ENCODE measurements around the gene ZSWIM1. TPM values are rescaled to one million over a fixed set of nuclear protein-coding genes. Genes with fewer than 3 reads are reported as not detected.

ZSWIM1 gene
- 7.6 TPM for polyA plus RNA-seq (2012; ENCODE audit: insufficient read depth, insufficient read length)

DNA sequence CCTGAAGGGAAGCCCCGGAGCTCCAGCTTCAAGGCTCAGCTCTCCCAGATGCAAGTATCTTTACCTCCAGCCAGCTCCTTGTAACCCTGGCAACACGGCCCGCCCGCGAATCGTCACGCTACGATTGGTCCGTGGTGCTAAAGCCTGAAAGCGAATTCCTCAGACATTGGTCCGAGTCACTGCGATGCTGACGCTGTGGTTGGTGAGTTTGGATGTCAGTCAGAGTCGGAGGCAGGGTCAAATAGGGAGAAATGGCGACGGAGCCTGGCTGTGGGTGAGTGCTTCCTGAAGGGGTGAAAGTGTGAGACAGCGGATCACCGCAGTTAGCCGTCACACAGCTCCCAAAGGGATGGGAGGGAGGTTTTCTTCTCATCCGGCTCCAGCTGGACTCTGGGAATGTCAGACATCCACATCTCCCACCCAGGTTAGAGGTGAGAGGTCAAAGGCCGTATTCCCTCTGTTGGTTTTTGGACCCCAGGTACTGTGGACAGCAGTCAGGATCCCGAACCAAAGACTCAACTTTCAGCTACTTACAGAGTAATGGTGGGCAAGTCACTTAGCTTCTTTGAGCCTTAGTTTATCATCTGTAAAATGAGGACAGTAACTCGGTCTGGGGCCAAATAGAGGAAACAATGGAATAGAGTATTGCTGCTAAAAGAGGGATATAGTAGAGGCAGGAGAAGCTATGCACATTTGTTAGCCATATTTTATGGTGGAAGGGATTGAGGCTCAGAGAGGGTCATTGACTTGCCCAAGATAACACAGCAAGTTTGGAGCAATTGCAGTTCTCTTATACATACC, at the start of gene ZSWIM1:
Gene ZSWIM1, plus strand, starts transcription at position 240 of the 801 bp plus-strand sequence. CDS start 1,366 bp downstream, outside the sequence.
- peak within 1 kb of the TSS; percentile 69 for H3K4me3 ChIP-seq (ENCODE audit: low read length)
- peak; percentile 99 for DNase-seq (ENCODE audit: low read depth, low spot score)

DNA sequence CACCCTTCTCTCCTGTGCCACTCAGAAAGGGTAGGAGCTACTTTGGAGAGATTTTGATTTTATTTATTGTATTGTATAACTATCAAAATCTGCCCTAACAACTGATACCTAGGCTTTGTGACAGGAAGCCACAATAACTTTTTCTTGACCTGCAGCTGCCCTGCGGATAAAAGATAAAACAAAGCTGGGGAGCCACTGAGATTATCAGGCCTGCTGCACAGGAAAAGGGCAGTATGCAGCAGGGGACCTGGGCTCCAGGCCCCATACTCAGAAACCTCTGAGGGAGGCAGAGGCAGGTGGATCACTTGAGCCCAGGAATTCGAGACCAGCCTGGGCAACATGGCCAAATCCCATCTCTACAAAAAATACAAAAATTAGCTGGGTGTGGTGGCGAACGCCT, 48.4 kb upstream of the ZSWIM1 start:
- DNase-seq (ENCODE audit: low read depth, low spot score): no peak
- H3K4me3 ChIP-seq (ENCODE audit: low read length): no peak overlapping the region

DNA sequence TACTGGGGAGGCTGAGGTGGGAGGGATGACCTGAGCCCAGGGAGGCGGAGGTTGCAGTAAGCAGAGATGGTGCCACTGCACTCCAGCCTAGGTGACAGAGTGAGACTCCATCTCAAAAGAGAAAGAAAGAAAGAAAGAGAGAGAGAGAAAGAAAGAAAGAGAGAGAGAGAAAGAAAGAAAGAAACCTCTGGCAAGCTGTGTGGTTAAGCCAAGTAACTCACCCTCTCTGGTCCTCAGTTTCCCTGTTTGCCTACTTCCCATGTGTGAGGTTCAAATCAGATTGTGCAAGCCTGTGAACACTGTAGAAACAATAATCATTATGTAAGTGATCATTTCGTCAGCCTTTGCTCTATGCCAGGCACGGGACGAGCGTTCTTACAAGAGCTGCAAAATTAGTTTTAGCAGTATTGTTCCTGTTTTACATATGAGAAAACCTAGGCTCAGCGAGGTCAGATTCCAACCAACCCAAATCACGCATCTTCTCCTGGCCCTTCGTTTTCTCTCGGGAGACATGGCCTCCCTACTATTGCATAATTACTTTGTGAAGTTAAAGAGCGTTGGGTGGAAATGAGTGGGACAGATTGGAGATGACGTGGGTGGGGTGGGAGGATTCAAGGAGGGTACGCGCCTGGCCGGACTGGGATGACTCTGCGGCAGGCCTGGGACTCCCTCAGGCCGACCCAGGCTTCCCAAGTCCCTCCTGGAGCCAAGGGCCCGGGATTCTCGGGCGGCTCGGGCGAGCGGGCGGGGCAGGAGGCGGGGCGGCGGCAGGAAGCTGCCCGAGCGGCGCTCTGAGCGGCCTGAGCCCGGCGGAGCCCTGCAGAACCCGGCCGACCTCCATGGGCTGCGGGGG, 47.8 kb upstream of the ZSWIM1 start, which contains the start of gene SNX21:
Gene SNX21, plus strand, starts transcription at position 770 of the 853 bp plus-strand sequence. CDS start 121 bp downstream, outside the sequence.
- no peak for DNase-seq (ENCODE audit: low read depth, low spot score)

DNA sequence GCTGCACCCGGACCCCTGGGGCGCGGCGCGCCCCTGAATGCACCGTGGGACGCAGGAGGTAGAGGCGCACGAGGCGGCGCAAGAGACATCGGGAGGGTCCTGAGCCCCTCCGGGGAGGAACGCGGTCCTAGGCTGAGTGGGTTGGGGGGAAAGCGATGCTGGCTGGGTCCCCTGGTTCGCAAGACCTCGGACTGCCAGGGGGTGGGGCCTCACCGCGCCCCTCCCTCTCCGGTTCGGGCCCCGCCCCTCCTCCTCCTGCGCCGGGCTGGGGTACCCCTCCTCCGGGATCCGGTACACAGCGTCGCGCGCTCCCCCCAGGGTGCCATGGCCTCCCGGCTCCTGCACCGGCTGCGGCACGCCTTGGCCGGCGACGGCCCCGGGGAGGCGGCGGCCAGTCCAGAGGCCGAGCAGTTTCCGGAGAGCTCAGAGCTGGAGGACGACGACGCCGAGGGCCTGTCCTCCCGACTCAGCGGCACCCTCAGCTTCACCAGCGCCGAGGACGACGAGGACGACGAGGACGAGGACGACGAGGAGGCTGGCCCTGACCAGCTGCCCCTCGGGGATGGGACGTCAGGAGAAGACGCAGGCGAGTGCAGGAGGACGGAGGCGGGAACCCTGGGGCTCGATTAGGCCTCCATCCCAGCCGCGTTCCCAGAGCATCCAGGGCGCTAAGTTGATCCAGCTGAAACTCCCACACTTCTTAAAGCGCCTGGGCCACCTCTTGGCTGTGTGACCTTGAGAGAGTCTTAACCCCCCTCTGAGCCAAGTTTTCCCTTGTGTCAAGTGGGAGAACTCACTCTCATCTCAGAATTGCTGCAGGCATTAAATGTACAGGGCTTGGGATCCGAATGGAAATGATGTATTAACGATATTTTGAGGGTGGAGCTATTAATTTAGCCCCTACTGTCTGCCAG, 46.9 kb upstream of the ZSWIM1 start:
- peak overlapping the region; percentile 48 for H3K4me3 ChIP-seq (ENCODE audit: low read length)
- no peak for DNase-seq (ENCODE audit: low read depth, low spot score)

More for the DNA sequence above, 47.8 kb upstream of the ZSWIM1 start, which contains the start of gene SNX21:
- H3K4me3 ChIP-seq (ENCODE audit: low read length): peak within 1 kb of the TSS; percentile 48

DNA sequence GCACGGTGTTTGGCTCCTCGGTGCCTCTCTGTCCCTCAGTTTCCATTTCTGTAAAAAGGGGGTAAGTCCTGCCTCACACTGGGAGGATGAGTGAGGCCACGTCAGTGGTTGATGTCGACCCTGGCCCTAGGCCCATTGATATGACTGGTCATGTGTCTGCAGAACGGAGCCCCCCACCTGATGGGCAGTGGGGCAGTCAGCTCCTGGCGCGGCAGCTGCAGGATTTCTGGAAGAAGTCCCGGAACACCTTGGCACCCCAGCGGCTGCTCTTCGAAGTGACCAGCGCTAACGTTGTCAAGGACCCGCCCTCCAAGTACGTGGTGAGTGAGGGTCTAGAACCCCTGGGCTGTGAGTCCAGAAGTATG, 46.2 kb upstream of the ZSWIM1 start:
- H3K4me3 ChIP-seq (ENCODE audit: low read length): no peak overlapping the region
- DNase-seq (ENCODE audit: low read depth, low spot score): no peak

DNA sequence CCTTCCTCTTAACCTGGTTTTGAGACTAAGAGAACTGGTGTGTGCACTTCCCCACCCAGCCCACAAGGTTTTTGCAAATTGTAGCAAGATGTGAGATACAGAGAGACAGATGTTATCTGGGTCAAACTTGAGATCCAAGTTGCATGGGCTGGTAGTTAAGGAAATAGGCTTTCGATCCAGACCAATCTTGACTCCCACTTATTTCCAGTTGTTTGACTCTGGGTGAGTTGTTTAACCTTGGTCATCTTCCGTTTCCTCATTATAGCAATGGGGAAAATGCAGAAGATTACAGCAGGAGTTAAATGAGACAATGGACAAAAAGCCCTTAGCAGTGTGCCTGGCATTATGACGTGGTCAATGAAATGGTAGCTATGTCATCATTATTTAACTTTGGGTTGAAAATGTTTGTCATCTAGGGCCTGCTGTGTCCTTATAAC, 45.7 kb upstream of the ZSWIM1 start:
- H3K4me3 ChIP-seq (ENCODE audit: low read length): no peak overlapping the region

DNA sequence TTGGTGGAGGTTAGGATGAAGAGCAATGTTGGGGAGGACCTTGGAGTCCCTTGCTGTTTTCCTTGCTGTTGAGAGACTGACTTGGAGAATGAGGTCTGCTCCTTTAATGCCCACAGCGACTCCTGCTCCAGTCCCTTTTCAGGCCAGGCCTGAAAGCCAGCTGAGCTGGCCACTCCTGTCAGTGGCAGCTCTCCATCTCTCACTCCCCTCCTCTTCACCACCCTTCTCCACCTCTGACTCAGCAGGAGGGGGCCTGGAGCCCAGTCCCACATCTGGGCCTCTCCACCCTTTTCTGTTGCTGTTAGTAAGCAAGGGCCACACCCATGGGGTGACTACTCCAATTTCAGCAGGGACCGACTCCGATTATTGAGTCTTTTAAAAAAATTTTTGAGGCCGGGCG, 45.2 kb upstream of the ZSWIM1 start:
- H3K4me3 ChIP-seq (ENCODE audit: low read length): no peak overlapping the region
- DNase-seq (ENCODE audit: low read depth, low spot score): no peak

More for the DNA sequence above, 45.7 kb upstream of the ZSWIM1 start:
- no peak for DNase-seq (ENCODE audit: low read depth, low spot score)

DNA sequence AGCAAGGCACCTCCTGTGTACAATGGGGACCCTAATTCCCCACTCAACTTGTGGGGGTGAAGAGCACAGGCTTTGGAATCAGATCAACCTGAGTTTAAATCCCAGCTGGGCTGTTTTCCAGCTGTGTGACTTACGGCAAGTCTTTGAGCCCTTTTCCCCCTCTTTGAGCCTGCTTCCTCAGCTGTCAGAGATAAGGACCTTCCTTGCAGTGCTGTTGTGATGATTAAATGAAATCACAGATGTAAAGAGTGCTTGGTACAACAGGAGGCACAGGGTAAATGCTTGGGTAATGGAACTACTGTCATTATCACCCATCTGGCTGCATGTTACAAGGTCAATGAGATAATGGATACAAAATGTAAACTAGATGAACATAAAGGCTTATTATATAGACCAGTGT, 44.2 kb upstream of the ZSWIM1 start:
- DNase-seq (ENCODE audit: low read depth, low spot score): no peak
- H3K4me3 ChIP-seq (ENCODE audit: low read length): no peak overlapping the region

DNA sequence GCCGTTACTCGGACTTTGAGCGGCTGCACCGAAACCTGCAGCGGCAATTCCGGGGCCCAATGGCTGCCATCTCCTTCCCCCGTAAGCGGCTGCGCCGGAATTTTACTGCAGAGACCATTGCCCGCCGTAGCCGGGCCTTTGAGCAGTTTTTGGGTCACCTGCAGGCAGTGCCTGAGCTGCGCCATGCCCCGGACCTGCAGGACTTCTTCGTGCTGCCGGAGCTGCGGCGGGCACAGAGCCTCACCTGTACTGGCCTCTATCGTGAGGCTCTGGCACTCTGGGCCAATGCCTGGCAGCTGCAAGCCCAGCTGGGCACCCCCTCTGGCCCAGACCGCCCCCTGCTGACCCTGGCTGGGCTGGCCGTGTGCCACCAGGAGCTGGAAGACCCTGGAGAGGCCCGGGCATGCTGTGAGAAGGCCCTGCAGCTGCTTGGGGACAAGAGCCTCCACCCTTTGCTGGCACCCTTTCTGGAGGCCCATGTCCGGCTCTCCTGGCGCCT, 40.3 kb upstream of the ZSWIM1 start:
- H3K4me3 ChIP-seq (ENCODE audit: low read length): no peak overlapping the region
- DNase-seq (ENCODE audit: low read depth, low spot score): no peak

DNA sequence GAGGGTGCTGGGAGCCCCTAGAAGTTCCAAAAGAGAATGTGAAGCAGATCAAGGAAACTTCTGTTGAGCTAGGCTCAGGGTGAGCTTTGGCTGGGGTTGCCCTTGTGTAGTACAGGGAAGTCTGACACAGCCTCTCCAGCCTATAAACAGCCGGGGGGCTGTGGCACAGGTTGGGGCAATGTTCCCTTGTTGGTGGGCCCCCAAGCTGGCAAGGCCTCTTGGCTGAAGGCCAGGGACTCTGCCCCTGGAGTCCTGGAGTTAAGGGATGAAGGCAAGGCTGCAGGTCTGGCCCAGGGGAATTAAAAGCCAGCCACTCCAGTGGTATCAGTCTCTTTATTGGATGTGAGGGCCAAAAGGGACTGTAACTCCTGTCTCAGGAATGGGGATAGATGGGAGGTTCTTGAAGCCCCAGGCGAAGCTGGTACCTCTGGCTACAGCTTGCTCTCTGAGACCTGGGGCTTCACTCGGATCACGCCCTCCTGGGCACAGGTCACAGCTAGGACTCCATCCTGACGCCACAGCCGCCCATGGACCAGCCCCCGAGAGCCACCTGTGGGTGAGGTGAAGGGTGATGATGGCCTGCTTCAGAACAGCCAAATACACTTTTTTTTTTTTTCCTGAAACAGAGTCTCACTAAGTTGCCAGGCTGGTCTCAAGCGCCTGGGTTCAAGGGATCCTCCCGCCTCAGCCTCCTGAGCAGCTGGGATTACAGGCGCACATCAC, 39.5 kb upstream of the ZSWIM1 start:
- H3K4me3 ChIP-seq (ENCODE audit: low read length): no peak overlapping the region

DNA sequence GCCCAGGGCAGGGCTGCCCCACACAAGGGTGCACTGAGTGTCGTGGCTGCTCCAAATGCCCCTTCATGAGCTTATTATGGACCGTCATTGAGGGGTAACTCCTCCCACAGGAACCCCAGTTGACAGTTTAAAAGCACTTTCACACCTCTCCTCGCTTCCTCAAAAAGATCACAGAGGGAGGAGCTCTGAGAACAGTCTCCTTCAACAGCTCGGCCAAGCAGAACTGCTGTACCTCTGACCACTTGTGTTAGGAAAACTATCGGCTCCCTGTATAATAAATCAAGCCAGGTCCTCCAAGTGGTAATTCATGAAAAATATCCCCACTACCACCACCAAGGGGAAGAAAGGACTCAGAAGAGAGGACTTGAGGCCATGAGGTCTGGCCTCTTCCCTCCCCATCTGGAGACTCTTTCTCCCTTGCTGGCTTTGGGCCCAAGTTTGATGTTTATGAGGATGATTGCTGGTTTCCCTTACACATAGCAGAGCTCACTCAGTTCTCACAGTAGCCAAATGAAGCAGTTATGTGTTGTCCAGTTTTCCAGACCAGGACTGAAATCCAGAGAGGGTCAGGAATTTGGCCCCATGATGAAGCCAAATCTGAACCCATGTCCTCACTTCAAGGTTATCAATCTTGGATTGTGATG, 38.7 kb upstream of the ZSWIM1 start:
- DNase-seq (ENCODE audit: low read depth, low spot score): no peak
- H3K4me3 ChIP-seq (ENCODE audit: low read length): no peak overlapping the region

More for the DNA sequence above, 39.5 kb upstream of the ZSWIM1 start:
- DNase-seq (ENCODE audit: low read depth, low spot score): no peak

DNA sequence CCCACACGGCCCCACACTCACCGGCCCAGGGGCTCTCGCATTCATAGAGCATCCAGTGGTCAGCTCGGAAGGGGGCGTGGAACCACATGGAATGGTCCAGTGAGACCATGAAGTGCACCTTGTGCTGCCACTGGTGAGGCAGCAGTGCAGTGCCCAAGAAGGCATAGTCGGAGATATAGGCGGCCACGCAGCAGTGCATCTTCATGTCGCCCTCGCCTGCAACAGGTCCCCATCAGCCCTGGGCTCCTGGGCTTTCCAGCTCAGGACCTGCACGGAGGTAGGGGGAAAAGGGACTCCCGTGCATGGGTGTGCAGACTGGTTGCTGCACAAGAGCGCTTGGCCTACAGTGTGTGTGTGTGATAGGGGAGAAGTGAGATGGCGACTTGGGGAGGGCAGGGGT, 37.5 kb upstream of the ZSWIM1 start:
- no peak overlapping the region for H3K4me3 ChIP-seq (ENCODE audit: low read length)
- DNase-seq (ENCODE audit: low read depth, low spot score): no peak

DNA sequence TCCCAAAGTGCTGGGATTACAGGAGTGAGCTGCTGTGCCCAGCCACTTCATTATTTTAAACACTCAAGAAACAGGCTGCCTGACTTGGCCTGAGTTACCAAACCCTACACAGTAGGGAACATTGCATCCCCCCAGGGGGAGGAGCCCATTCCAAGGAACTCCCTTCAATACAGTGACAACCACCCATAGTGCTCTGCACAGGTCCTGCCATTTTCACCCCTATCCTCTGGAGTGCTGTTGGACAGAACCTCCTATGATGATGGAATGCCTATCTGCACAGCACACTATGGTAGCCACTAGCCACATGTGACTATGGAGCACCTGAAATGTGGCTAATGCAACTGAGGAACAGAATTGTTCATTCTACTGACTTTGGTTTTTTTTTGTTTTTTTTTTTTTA, 35.6 kb upstream of the ZSWIM1 start:
- DNase-seq (ENCODE audit: low read depth, low spot score): no peak
- no peak overlapping the region for H3K4me3 ChIP-seq (ENCODE audit: low read length)

DNA sequence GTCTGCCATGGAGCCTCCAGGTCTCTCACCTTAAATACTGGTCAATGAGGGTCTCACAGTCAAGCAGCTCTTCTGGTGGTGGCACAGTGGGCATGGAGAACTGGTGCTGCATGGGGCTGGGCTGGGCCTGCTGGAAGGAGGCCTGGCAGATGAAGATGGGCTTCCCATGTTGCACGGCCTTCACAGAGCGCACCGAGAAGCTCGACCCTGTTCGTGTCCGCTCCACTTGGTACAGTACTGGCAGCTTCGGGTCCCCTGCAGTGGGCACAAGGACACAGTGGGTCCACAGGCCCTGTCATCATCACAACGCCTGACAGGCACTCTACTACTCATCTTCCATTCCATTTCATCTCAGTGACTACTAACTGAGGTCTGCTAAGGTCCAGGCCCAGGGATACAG, 32.6 kb upstream of the ZSWIM1 start:
- no peak overlapping the region for H3K4me3 ChIP-seq (ENCODE audit: low read length)
- DNase-seq (ENCODE audit: low read depth, low spot score): no peak

DNA sequence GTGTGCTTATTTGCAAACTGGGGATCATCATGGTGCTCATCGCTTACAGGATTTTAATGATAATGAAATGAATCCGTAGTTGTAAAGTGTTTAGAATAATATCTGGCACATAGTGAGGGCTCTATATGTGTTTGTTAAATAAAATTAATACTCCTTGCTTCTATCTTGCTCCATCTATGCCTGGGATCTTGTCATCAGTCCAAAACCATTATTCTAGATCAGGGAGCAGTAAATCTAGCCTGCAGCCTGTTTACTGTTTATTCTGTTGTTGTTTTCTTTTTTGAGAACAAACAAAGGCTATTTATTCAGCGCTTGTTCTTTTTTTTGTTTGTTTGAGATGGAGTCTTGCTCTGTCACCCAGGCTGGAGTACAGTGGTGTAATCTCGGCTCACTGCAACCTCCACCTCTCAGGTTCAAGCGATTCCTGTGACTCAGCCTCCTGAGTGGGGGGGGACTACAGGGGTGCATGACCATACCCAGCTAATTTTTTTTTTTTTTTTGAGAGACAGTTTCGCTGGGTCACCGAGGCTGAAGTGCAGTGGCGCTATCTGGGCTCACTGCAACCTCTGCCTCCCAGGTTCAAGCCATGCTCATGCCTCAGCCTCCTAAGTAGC, 32.0 kb upstream of the ZSWIM1 start:
- no peak overlapping the region for H3K4me3 ChIP-seq (ENCODE audit: low read length)
- DNase-seq (ENCODE audit: low read depth, low spot score): no peak

DNA sequence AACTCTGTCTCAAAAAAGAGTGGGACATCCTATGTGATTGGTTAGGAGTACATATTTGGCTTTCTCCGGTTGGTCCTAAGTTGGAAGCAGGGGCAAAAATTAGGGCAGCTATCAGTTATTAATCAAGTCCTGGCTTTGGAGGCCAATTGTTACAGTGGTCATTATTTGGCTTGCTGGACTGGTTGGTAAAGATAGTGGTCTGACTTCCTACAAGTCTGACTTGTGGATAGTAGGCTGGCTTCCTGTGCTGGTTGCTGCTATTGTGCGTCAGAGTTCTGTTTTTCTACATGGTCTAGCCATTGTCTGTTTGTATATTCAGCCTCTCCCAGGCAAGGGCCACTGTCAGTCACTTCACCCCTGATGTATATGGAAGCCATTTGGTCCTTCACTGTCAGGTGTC, 30.8 kb upstream of the ZSWIM1 start:
- H3K4me3 ChIP-seq (ENCODE audit: low read length): no peak overlapping the region
- no peak for DNase-seq (ENCODE audit: low read depth, low spot score)

DNA sequence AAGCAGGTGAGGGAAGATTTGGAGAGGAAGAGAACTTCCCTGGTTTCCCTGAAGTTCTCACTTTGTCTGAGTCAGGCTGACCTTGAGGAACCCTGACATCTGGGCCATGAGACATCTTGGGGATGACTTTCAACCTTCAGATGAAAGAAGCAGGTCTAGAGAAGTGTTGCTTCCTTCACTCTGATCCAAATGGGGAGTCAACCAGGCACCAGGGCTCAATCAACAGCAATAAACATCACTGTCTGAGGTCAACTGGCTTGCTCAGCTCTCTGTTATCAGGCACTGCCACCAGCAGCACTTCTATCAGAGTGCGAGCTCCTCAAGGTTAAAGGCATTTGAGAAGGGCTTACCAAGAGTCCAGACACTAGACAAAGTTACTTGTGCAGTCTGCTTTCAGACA, 30.1 kb upstream of the ZSWIM1 start:
- H3K4me3 ChIP-seq (ENCODE audit: low read length): no peak overlapping the region
- no peak for DNase-seq (ENCODE audit: low read depth, low spot score)
